Spleen (tissue), 11 donors: ENCODE results near the gene SST. TPM values are rescaled to one million over a fixed set of nuclear protein-coding genes. Genes with fewer than 3 reads are reported as not detected.
A peak's percentile ranks its signal among the peaks of the same experiment; 100 is the strongest.

Experiments used
- DNase-seq: peaks from one replicate; pipeline ENCODE4 v3.0.0-alpha.2; 2020
- H3K27ac ChIP-seq, 8 donors: fragments of 200-600 bp; sonication (generic) in 7 of 8; 1 replicate in 4 of 8; 2 replicates in 4 of 8; pipeline versions ENCODE4 v1.5.0 to v1.8.0; 2016 to 2021; ENCODE audit warnings: inconsistent platforms in 4 of 8, mild to moderate bottlenecking in 4 of 8, moderate library complexity in 1 of 8
- H3K27me3 ChIP-seq, 7 donors: fragments of 200-600 bp; sonication (generic) in 6 of 7; replicated peaks in 1 of 7; 1 replicate in 4 of 7; 2 replicates in 3 of 7; pipeline versions ENCODE4 v1.5.0 to v1.8.0; 2016 to 2021; ENCODE audit warnings: inconsistent platforms in 3 of 7, mild to moderate bottlenecking in 1 of 7
- H3K36me3 ChIP-seq, 6 donors: fragments of 200-600 bp; sonication (generic) in 5 of 6; 1 replicate in 4 of 6; 2 replicates in 2 of 6; pipeline versions ENCODE4 v1.5.0 to v1.8.0; 2016 to 2021; ENCODE audit warnings: inconsistent platforms in 2 of 6
- H3K4me1 ChIP-seq, 6 donors: fragments of 200-600 bp; sonication (generic) in 5 of 6; 1 replicate in 3 of 6; 2 replicates in 3 of 6; pipeline versions ENCODE4 v1.5.0 to v1.8.0; 2016 to 2021; ENCODE audit warnings: inconsistent platforms in 3 of 6
- H3K4me3 ChIP-seq, 8 donors: fragments of 200-600 bp; sonication (generic) in 7 of 8; 1 replicate in 4 of 8; 2 replicates in 4 of 8; pipeline versions ENCODE4 v1.5.0 to v1.8.0; 2016 to 2021; ENCODE audit warnings: inconsistent platforms in 4 of 8, mild to moderate bottlenecking in 4 of 8, moderate library complexity in 2 of 8
- H3K9me3 ChIP-seq, 8 donors: fragments of 200-600 bp; sonication (generic) in 7 of 8; 1 replicate in 4 of 8; 2 replicates in 4 of 8; pipeline versions ENCODE4 v1.5.0 to v1.8.0; 2016 to 2021; ENCODE audit warnings: inconsistent platforms in 4 of 8
- POLR2A ChIP-seq, 3 donors: fragments of 450-650 bp; IDR thresholded peaks; one replicate each; pipeline ENCODE4 v1.5.1; 2017; ENCODE audit warnings: antibody characterized with exemption in 3 of 3, mild to moderate bottlenecking in 1 of 3
- POLR2AphosphoS5 ChIP-seq, 3 donors: sonication (generic); formaldehyde crosslinking; IDR thresholded peaks; one replicate each; pipeline ENCODE4 v1.5.1; 2017; ENCODE audit warnings: antibody characterized with exemption in 3 of 3
- WGBS, 5 donors: extraction: QIAGEN DNeasy Blood & Tissue Kit in 3 of 5; methylation state at CpG; one replicate each; pipeline versions ENCODE4 v1.1.5 to v1.1.7; 2013 to 2018; 5-methylcytosine and 5-hydroxymethylcytosine counted together
- intact Hi-C: fragments of 100-400 bp; cut with DNase I; formaldehyde crosslinking; loops from one replicate; pipeline ENCODE4 v1.15.0; 2023; ENCODE audit warnings: low total_unique reads
- polyA plus RNA-seq, 3 donors: library from polyadenylated mRNA; stranded (reverse); fragments of 200-250 nt; gene quantifications; one replicate each; pipeline ENCODE4 v1.2.1, GENCODE V29; 2013
- total RNA-seq, 7 donors: library from RNA; depleted of rRNA in 3 of 7; stranded (reverse); fragments of >200 nt in 3 of 7; fragmentation: NEBNext Ultra II Directional in 4 of 7; extraction: Animal tissue kit (Norgen Biotek cat#: 25700) in 4 of 7; gene quantifications; one replicate each; pipeline versions ENCODE4 v1.1.0 to v1.2.1, GENCODE V29; 2016 to 2021
- TF ChIP-seq, protein P1 (sequence below), 11 experiments: fragments of 200-600 bp in 7 of 11; fragments of 450-650 bp in 4 of 11; sonication (generic) in 4 of 11; IDR thresholded peaks in 8 of 11; conservative IDR thresholded peaks in 3 of 11; 1 replicate in 7 of 11; 2 replicates in 4 of 11; pipeline versions ENCODE4 v1.4.0 to v1.8.0; 2016 to 2021; ENCODE audit warnings: antibody characterized with exemption in 11 of 11, inconsistent platforms in 4 of 11, mild to moderate bottlenecking in 1 of 11
- donor health status: healthy with polysubstance abuse.
- donor health status: DM: no; HTN: no; CAD: no; lungs with moderate emphysema.
- donor health status: DM: no; HTN: no; CAD: no.
- donor health status: Bipolar disorder and iron deficiency.
- donor health status: healthy.
- donor health status: DM: no; HTN: no; CAD: no.
- donor health status: DM: yes; HTN: yes; CAD: no.

SST gene
- total and polyA plus RNA-seq, 10 donors = 0.26 to 0.52 TPM; not detected in 8

DNA sequence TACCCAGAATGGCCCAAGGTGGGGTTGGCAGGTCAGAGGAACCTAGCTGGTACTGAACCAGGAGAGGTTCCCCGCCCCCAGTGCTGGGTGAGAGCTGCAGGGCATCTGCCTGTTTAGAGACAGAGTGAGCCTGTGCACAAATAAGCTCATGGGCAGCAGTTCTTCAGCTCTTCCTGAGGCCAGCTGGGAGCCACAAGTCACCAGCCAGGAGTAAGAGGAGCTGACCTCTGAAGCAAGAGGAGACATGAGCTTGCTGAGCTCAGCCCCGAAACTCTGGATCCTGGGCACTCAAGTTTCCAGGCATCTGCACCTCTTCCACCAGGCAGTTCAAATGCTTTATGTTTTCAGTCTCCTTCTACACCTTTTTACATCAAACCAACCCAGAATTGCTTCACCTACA is 30.1 kb upstream of the SST start:
- DNase-seq = no peak
- H3K36me3 ChIP-seq = no peaks in the 10 kb centered on the region
- H3K9me3 ChIP-seq = no peaks in the 10 kb centered on the region
- no peaks in the 10 kb centered on the region for H3K4me1 ChIP-seq
- H3K4me3 ChIP-seq = no peak overlapping the region
- TF ChIP-seq POLR2A (IDR thresholded peaks at IDR 0.05) (no peak), POLR2AphosphoS5 (IDR thresholded peaks at IDR 0.05) (no peak)
- TF ChIP-seq, protein P1, sequence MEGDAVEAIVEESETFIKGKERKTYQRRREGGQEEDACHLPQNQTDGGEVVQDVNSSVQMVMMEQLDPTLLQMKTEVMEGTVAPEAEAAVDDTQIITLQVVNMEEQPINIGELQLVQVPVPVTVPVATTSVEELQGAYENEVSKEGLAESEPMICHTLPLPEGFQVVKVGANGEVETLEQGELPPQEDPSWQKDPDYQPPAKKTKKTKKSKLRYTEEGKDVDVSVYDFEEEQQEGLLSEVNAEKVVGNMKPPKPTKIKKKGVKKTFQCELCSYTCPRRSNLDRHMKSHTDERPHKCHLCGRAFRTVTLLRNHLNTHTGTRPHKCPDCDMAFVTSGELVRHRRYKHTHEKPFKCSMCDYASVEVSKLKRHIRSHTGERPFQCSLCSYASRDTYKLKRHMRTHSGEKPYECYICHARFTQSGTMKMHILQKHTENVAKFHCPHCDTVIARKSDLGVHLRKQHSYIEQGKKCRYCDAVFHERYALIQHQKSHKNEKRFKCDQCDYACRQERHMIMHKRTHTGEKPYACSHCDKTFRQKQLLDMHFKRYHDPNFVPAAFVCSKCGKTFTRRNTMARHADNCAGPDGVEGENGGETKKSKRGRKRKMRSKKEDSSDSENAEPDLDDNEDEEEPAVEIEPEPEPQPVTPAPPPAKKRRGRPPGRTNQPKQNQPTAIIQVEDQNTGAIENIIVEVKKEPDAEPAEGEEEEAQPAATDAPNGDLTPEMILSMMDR (IDR thresholded peaks at IDR 0.05 in 8 of 11, conservative IDR thresholded peaks at IDR 0.05 in 3 of 11) = no peak
- 85 to 98% (median 92%) methylated on average over 2 of the region's 2 CpGs for WGBS, 5 donors
- peaks cover 0 to 18% (median 0%) of the 10 kb centered on the region in 7 donors for H3K27me3 ChIP-seq
- intact Hi-C loops = no loop called here
- H3K27ac ChIP-seq = no peak overlapping the region

DNA sequence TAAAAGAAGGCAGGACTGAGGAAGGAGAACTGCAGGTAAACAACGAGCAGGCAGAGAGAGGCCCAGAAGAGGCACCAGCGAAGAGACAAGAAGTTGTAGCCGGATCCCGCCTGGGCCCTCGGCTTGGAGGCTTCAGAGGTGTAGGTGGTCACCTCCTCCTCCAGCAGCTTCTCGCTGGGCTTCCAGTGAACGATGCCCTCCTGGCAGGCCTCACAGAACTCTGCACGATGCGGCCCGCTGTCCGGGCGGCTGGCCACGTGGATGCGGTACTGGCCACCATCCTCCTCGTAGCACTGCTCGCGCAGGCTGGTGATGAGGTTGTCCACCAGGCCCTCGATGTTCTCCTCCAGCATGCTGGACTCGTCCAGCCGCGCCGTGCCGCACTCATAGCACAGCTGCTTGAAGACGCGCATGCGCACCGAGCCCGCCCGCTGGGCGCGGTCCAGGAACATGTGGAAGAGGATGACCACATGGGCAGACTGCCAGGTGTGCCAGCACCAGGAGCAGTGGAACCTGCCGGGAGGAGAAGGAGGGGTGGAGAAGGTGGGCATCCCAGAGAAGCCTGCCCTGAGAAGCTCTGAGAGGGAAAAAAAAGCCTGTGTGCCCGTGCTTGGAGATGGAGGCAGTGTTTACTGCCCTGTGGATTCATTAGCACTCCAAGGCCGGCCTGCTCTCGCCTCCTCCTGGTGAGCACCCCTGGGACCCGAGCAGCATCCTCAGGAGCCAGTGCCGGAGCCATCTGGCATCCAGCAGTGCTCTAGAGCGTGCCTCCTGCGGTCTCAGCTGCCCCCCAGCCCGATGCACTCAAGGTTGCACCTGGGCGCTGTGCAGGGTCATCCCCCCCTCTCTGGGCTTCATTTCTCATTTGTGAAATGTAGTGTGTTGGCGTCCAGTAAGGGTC is 28.6 kb upstream of the SST start:
- DNase-seq = no peak
- Histone ChIP-seq H3K27me3 (peaks cover 0 to 18% (median 0%) of the 10 kb centered on the region in 7 donors), H3K27ac (no peak overlapping the region), H3K36me3 (no peaks in the 10 kb centered on the region), H3K4me1 (no peaks in the 10 kb centered on the region), H3K9me3 (no peaks in the 10 kb centered on the region), H3K4me3 (no peak overlapping the region)
- intact Hi-C loops = no loop called here
- TF ChIP-seq POLR2AphosphoS5 (IDR thresholded peaks at IDR 0.05) (no peak), POLR2A (IDR thresholded peaks at IDR 0.05) (no peak)
- TF ChIP-seq, protein P1 (IDR thresholded peaks at IDR 0.05 in 8 of 11, conservative IDR thresholded peaks at IDR 0.05 in 3 of 11) = no peak
- WGBS, 5 donors = 89 to 93% (median 91%) methylated on average over 31 to 42 of the region's 42 CpGs

DNA sequence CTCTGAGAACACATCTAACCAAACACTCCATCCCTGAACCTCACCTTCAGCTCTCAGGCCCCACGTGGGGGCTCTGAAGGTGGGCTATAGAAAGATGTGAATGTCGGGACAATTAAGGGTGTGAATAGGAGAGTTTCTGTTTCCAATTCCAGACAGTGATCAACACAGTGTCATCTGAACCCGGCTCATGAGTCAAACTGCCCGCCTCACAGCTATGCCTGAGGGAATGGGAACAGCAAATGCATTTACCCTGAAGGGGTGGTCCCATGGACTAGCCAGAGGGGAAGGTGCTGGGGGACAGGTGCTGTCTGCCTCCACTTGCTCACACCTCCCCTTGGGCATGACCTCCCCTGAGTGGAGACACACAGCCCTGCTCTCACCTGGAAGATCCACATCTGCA is 25.8 kb upstream of the SST start:
- 51 to 57% (median 54%) methylated on average over 4 of the region's 4 CpGs for WGBS, 5 donors
- no peaks in the 10 kb centered on the region for H3K36me3 ChIP-seq
- H3K9me3 ChIP-seq = no peaks in the 10 kb centered on the region
- peak overlapping the region in 5 of 8 donors; percentile 22 to 70 (median 51) for H3K27ac ChIP-seq
- no peaks in the 10 kb centered on the region for H3K4me1 ChIP-seq
- no peak overlapping the region for H3K4me3 ChIP-seq
- intact Hi-C loops = no loop called here
- DNase-seq = no peak
- H3K27me3 ChIP-seq = peaks cover 0 to 24% (median 0%) of the 10 kb centered on the region in 7 donors
- TF ChIP-seq POLR2A (IDR thresholded peaks at IDR 0.05) = no peak
- no peak for TF ChIP-seq POLR2AphosphoS5 (IDR thresholded peaks at IDR 0.05)
- TF ChIP-seq, protein P1 (IDR thresholded peaks at IDR 0.05 in 8 of 11, conservative IDR thresholded peaks at IDR 0.05 in 3 of 11) = no peak

DNA sequence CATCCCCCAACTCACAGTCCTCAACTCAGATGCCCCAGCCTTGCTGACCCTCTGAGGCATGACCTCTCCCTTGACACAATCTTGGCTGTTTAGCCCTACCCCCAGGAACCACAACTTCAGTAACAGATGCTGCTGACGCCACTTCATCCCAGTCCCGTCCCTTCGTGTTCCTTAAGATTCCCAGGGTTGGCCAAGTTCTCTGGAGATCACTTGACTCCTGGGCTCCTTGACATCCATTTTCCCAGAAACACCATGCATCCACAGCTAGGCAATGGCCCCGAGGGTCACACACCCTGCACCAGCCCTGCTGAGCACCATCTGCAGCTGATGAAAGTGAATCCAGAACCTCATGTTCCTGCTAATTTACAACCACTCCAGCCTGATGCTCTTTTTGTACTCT is 25.3 kb upstream of the SST start:
- DNase-seq = no peak
- H3K4me1 ChIP-seq = no peaks in the 10 kb centered on the region
- intact Hi-C loops = no loop called here
- TF ChIP-seq, protein P1 (IDR thresholded peaks at IDR 0.05 in 8 of 11, conservative IDR thresholded peaks at IDR 0.05 in 3 of 11) = no peak
- peak in 2 of 3 donors; percentile 66 to 72 for TF ChIP-seq POLR2AphosphoS5 (IDR thresholded peaks at IDR 0.05)
- WGBS, 5 donors = 62 to 80% (median 77%) methylated on average over 4 of the region's 4 CpGs
- peaks cover 0 to 27% (median 0%) of the 10 kb centered on the region in 7 donors for H3K27me3 ChIP-seq
- no peaks in the 10 kb centered on the region for H3K36me3 ChIP-seq
- H3K4me3 ChIP-seq = no peak overlapping the region
- no peaks in the 10 kb centered on the region for H3K9me3 ChIP-seq
- peak overlapping the region in 3 of 8 donors; percentile 29 to 68 (median 57) for H3K27ac ChIP-seq
